RWPE1 (cell line): ENCODE results near the gene ATP11C.

Experiments
- CTCF ChIA-PET: fragments of 350-600 bp; sonication (Branson Sonifier 250); formaldehyde crosslinking; extraction: SDS; loops from one replicate; lab custom pipeline; 2021; lab: Yijun Ruan, JAX
- POLR2A ChIA-PET: fragments of 400-600 bp; formaldehyde crosslinking; extraction: SDS; loops from one replicate; lab custom pipeline; 2020; ENCODE audit warnings: antibody characterized with exemption; ENCODE audit not compliant: low non-redundant PET; lab: Yijun Ruan, JAX
- DNase-seq: peaks from one replicate; pipeline ENCODE4 v3.0.0; 2012; ENCODE audit warnings: low spot score
- H3K27ac ChIP-seq: fragments of 450-650 bp; 2 replicates; pipeline ENCODE4 v1.5.1; 2017
- CTCF ChIP-seq: fragments of 450-650 bp; conservative IDR thresholded peaks from 2 replicates; pipeline ENCODE4 v1.5.1; 2017; ENCODE audit warnings: low read depth, mild to moderate bottlenecking

ATP11C gene

GRCh38 chrX:139932901-139933796 lies at the start of gene ATP11C:
Gene ATP11C (minus strand): TSS chrX:139933053. CDS start chrX:139932042, 1,011 bp downstream.
- POLR2A ChIA-PET, result no interaction called here
- TF ChIP-seq CTCF, result no peak

GRCh38 chrX:139974471-139974870 lies 41.6 kb upstream of the ATP11C start:
- TF ChIP-seq CTCF, result no peak
- no peak overlapping the region for H3K27ac ChIP-seq
- ChIA-PET POLR2A (no interaction called here), CTCF (no interaction called here)
- DNase-seq, result no peak

More at GRCh38 chrX:139932901-139933796, at the start of gene ATP11C:
- CTCF ChIA-PET, result no interaction called here
- peak; percentile 83 for DNase-seq
- H3K27ac ChIP-seq, result peak within 1 kb of the TSS; percentile 94

- ChIA-PET CTCF (interaction anchor here (0.5 kb wide), 1 partner anchor 1138 kb away, joined by 3 read pairs; no protein-coding TSS in a partner anchor), POLR2A (no interaction called here)
- no peak for TF ChIP-seq CTCF
Observed at GRCh38 chrX:139972629-139973624, 40.1 kb upstream of the ATP11C start.

GRCh38 chrX:139972113-139972512 lies 39.3 kb upstream of the ATP11C start:
- POLR2A ChIA-PET, result no interaction called here
- H3K27ac ChIP-seq, result no peak overlapping the region
- CTCF ChIA-PET, result interaction anchor here (0.5 kb wide), 1 partner anchor 24 kb away, joined by 3 read pairs; no protein-coding TSS in a partner anchor
- no peak for TF ChIP-seq CTCF
- no peak for DNase-seq

More at GRCh38 chrX:139972629-139973624, 40.1 kb upstream of the ATP11C start:
- no peak overlapping the region for H3K27ac ChIP-seq
- DNase-seq, result no peak

GRCh38 chrX:139971394-139971749 lies 38.5 kb upstream of the ATP11C start:
- POLR2A ChIA-PET, result no interaction called here
- CTCF ChIA-PET, result interaction anchor here (0.5 kb wide), 1 partner anchor 24 kb away, joined by 3 read pairs; no protein-coding TSS in a partner anchor
- no peak for TF ChIP-seq CTCF
- DNase-seq, result no peak
- H3K27ac ChIP-seq, result no peak overlapping the region

GRCh38 chrX:139969286-139969685 lies 36.4 kb upstream of the ATP11C start:
- POLR2A ChIA-PET, result no interaction called here
- H3K27ac ChIP-seq, result no peak overlapping the region
- no peak for TF ChIP-seq CTCF
- CTCF ChIA-PET, result no interaction called here
- DNase-seq, result no peak
